Measurements from ENCODE around the gene ELP1. TPM values are rescaled to one million over a fixed set of nuclear protein-coding genes. Genes with fewer than 3 reads are reported as not detected.

ELP1 gene
- total RNA-seq, 1 donor from 2014 or later, result 8.8 TPM

- no peak for TF ChIP-seq CTCF (IDR thresholded peaks at IDR 0.05)
- intact Hi-C loops (cut with DNase I), result loop anchor here (5.0 kb wide), 1 partner anchor 62 kb away; the partner anchor contains the start of gene CTNNAL1
Observed at GRCh38 chr9:108950168-108950567, 16.2 kb upstream of the ELP1 start.

GRCh38 chr9:108939975-108940374, 6.1 kb upstream of the ELP1 start:
- H3K36me3 ChIP-seq, result peaks cover 15 to 25% of the 10 kb centered on the region in 2 donors
- no peak for TF ChIP-seq CTCF (IDR thresholded peaks at IDR 0.05)
- H3K4me1 ChIP-seq, result peaks cover 0 to 2% of the 10 kb centered on the region in 2 donors
- H3K4me3 ChIP-seq, result no peak overlapping the region
- H3K9me3 ChIP-seq, result no peaks in the 10 kb centered on the region
- no peak for DNase-seq (ENCODE audit: low spot score in 2 of 2)
- H3K27ac ChIP-seq, result no peak overlapping the region
- H3K27me3 ChIP-seq, result no peaks in the 10 kb centered on the region
- intact Hi-C loops (cut with DNase I), result loop anchor here (10.0 kb wide), 1 partner anchor 385 kb away; the partner anchor contains the start of gene EPB41L4B

More at GRCh38 chr9:108950168-108950567, 16.2 kb upstream of the ELP1 start:
- no peaks in the 10 kb centered on the region for H3K36me3 ChIP-seq
- H3K27me3 ChIP-seq, result no peaks in the 10 kb centered on the region
- DNase-seq (ENCODE audit: low spot score in 2 of 2), result no peak
- H3K27ac ChIP-seq, result no peak overlapping the region
- no peaks in the 10 kb centered on the region for H3K4me1 ChIP-seq
- no peak overlapping the region for H3K4me3 ChIP-seq
- H3K9me3 ChIP-seq, result no peaks in the 10 kb centered on the region

GRCh38 chr9:108937561-108938305, 3.8 kb upstream of the ELP1 start:
- Histone ChIP-seq H3K27ac (no peak overlapping the region), H3K9me3 (no peaks in the 10 kb centered on the region), H3K4me3 (no peak overlapping the region), H3K36me3 (peaks cover 11 to 13% of the 10 kb centered on the region in 2 donors), H3K4me1 (peaks cover 0 to 8% of the 10 kb centered on the region in 2 donors), H3K27me3 (no peaks in the 10 kb centered on the region)
- intact Hi-C loops (cut with DNase I), result loop anchor here (10.0 kb wide), 1 partner anchor 387 kb away; the partner anchor contains the start of gene EPB41L4B
- TF ChIP-seq CTCF (IDR thresholded peaks at IDR 0.05), result no peak
- no peak for DNase-seq (ENCODE audit: low spot score in 2 of 2)

- peak; percentile 10 to 82 for DNase-seq (ENCODE audit: low spot score in 2 of 2)
- Histone ChIP-seq H3K27me3 (no peaks in the 10 kb centered on the region), H3K4me3 (peak within 1 kb of the TSS; percentile 80 to 89), H3K27ac (peak within 1 kb of the TSS; percentile 89 to 91), H3K4me1 (peaks cover 0 to 14% of the 10 kb centered on the region in 2 donors), H3K36me3 (peaks cover 1 to 2% of the 10 kb centered on the region in 2 donors), H3K9me3 (no peaks in the 10 kb centered on the region)
- TF ChIP-seq CTCF (IDR thresholded peaks at IDR 0.05), result no peak
- intact Hi-C loops (cut with DNase I), result loop anchor here (1.0 to 10.0 kb wide), 4 partner anchors 79 to 390 kb away; partner anchors contain the start of genes CTNNAL1 and EPB41L4B
Observed at GRCh38 chr9:108934323-108934893, 484 bp upstream of the ELP1 start, which contains the start of gene ABITRAM. Gene ABITRAM (plus strand): TSS chr9:108934400. CDS start chr9:108934487, 87 bp downstream.

GRCh38 chr9:108933231-108933717, 650 bp downstream of the ELP1 start:
- TF ChIP-seq CTCF (IDR thresholded peaks at IDR 0.05), result no peak
- Histone ChIP-seq H3K27me3 (no peaks in the 10 kb centered on the region), H3K4me1 (peaks cover 0 to 14% of the 10 kb centered on the region in 2 donors), H3K27ac (peak overlapping the region; percentile 89 to 91), H3K9me3 (no peaks in the 10 kb centered on the region), H3K36me3 (peaks cover 3 to 9% of the 10 kb centered on the region in 2 donors), H3K4me3 (peak overlapping the region; percentile 80 to 89)
- no peak for DNase-seq (ENCODE audit: low spot score in 2 of 2)
- intact Hi-C loops (cut with DNase I), result loop anchor here (2.0 to 10.0 kb wide), 3 partner anchors 20 to 392 kb away; partner anchors contain the start of gene EPB41L4B

Data from ascending aorta (tissue), 2 donors.